PC-3 (cell line): ENCODE measurements around the gene TRPM2. TPM values are rescaled to one million over a fixed set of nuclear protein-coding genes. Genes with fewer than 3 reads are reported as not detected.
A peak's percentile ranks its signal among the peaks of the same experiment; 100 is the strongest.

Experiments used
- ATAC-seq: fragments of 200-7000 bp; cut with Tn5 transposase; 2 replicates; pipeline ENCODE4 v1.9.1; 2020; ENCODE audit warnings: mild to moderate bottlenecking, moderate library complexity
- BruUV-seq: library from RNA; stranded (reverse); fragments of 400-500 nt; replicated peaks from 2 replicates; lab custom pipeline; 2021; lab: Mats Ljungman, UMichigan
- CTCF ChIA-PET: fragments of 300-600 bp; sonication (Branson Sonifier 250); formaldehyde crosslinking; loops from one replicate; lab custom pipeline; 2022; ENCODE audit warnings: antibody characterized with exemption; lab: Charles Lee
- POLR2A ChIA-PET: fragments of 300-600 bp; sonication (Branson Sonifier 250); formaldehyde crosslinking; loops from one replicate; lab custom pipeline; 2022; ENCODE audit warnings: antibody characterized with exemption; ENCODE audit not compliant: unreplicated experiment; lab: Charles Lee
- DNase-seq: peaks from one replicate; pipeline ENCODE4 v3.0.0-alpha.2; 2015
- H2AFZ ChIP-seq: fragments of 300-600 bp; sonication (generic); 2 replicates; pipeline ENCODE4 v1.6.0; 2016; ENCODE audit warnings: antibody characterized with exemption, low read length
- H3F3A ChIP-seq: fragments of 300-600 bp; sonication (generic); one replicate; pipeline ENCODE4 v1.6.0; 2017; ENCODE audit warnings: antibody characterized with exemption, low read length, control low read depth, mild to moderate bottlenecking; ENCODE audit not compliant: unreplicated experiment
- H3K27ac ChIP-seq: fragments of 300-600 bp; sonication (generic); 2 replicates; pipeline ENCODE4 v1.5.1; 2016; ENCODE audit warnings: mild to moderate bottlenecking, low read length
- H3K27me3 ChIP-seq: fragments of 300-600 bp; sonication (generic); 2 replicates; pipeline ENCODE4 v1.6.1; 2016; ENCODE audit warnings: low read length, mixed read lengths
- H3K36me3 ChIP-seq: fragments of 300-600 bp; sonication (generic); 2 replicates; pipeline ENCODE4 v1.6.1; 2016; ENCODE audit warnings: low read depth, mixed run types, low read length, mixed read lengths
- H3K4me1 ChIP-seq: fragments of 300-600 bp; sonication (generic); 2 replicates; pipeline ENCODE4 v1.5.1; 2016; ENCODE audit warnings: low read length; ENCODE audit not compliant: insufficient read depth
- H3K4me2 ChIP-seq: fragments of 300-600 bp; sonication (generic); 2 replicates; pipeline ENCODE4 v1.6.0; 2016; ENCODE audit warnings: low read length
- H3K4me3 ChIP-seq: fragments of 300-600 bp; sonication (generic); 2 replicates; pipeline ENCODE4 v1.5.1; 2016; ENCODE audit warnings: mild to moderate bottlenecking, low read length, mixed read lengths
- H3K79me2 ChIP-seq: fragments of 300-600 bp; sonication (generic); 2 replicates; pipeline ENCODE4 v1.6.1; 2017; ENCODE audit warnings: low read length, mixed read lengths
- H3K9ac ChIP-seq: fragments of 300-600 bp; sonication (generic); 2 replicates; pipeline ENCODE4 v1.6.0; 2016; ENCODE audit warnings: mild to moderate bottlenecking, low read length
- H3K9me2 ChIP-seq: fragments of 300-600 bp; sonication (generic); replicated peaks from 2 replicates; pipeline ENCODE4 v1.6.1; 2016; ENCODE audit warnings: mixed run types, low read length, mixed read lengths
- H3K9me3 ChIP-seq: fragments of 300-600 bp; sonication (generic); 2 replicates; pipeline ENCODE4 v1.6.1; 2016; ENCODE audit warnings: low read length, mixed read lengths
- H4K20me1 ChIP-seq: fragments of 300-600 bp; sonication (generic); 2 replicates; pipeline ENCODE4 v1.6.1; 2016; ENCODE audit warnings: low read length, mixed read lengths
- EZH2 ChIP-seq: fragments of 300-600 bp; sonication (generic); IDR thresholded peaks from one replicate; pipeline ENCODE4 v1.6.1; 2017; ENCODE audit warnings: antibody characterized with exemption, mild to moderate bottlenecking, low read length; ENCODE audit not compliant: unreplicated experiment
- EZH2phosphoT487 ChIP-seq: fragments of 300-600 bp; sonication (generic); IDR thresholded peaks from 2 replicates; pipeline ENCODE4 v1.6.1; 2018; ENCODE audit warnings: mild to moderate bottlenecking, antibody characterized with exemption, low read length, borderline replicate concordance
- intact Hi-C: fragments of 100-400 bp; cut with micrococcal nuclease; formaldehyde crosslinking; loops from 2 replicates; pipeline ENCODE4 v1.9.0; 2023
- total RNA-seq: library from RNA; depleted of rRNA; stranded (reverse); fragments of >200 nt; gene quantifications from 2 replicates; pipeline ENCODE4 v1.2.3, GENCODE V29; 2014
- TF ChIP-seq, protein P1 (sequence below): fragments of 300-600 bp; sonication (generic); conservative IDR thresholded peaks from 2 replicates; pipeline ENCODE4 v1.5.1; 2017; ENCODE audit warnings: antibody characterized with exemption, low read depth, mild to moderate bottlenecking, low read length

Gene TRPM2
- total RNA-seq, 1 experiment from 2014 or later, result 50.0 TPM

DNA sequence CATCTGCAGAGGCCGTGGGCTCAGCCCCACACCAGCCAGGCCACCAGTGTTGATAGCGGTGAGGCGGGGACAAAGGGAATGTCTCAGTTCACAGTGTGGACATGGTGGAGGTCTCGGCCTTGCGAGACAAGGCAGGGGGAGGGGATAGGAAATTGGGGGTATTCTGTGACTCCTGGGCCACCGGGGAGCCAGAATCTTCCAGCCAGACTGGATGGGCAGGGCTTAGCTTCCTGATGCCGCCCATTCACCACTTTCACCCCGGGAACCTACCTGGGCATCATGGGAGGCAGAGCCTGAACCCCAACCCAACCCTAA, 107.0 kb downstream of the TRPM2 start:
- Histone ChIP-seq H3K9me3 (no peaks in the 10 kb centered on the region), H3K4me2 (no peak overlapping the region), H3K36me3 (no peaks in the 10 kb centered on the region), H3K9ac (no peak overlapping the region), H3F3A (no peaks in the 10 kb centered on the region), H3K27me3 (no peaks in the 10 kb centered on the region), H4K20me1 (no peaks in the 10 kb centered on the region), H2AFZ (no peak overlapping the region), H3K4me1 (no peaks in the 10 kb centered on the region), H3K79me2 (no peaks in the 10 kb centered on the region), H3K27ac (no peak overlapping the region), H3K9me2 (no peaks in the 10 kb centered on the region), H3K4me3 (no peak overlapping the region)
- ChIA-PET POLR2A (no interaction called here), CTCF (no interaction called here)
- TF ChIP-seq EZH2 (no peak), EZH2phosphoT487 (no peak)
- TF ChIP-seq, protein P1, sequence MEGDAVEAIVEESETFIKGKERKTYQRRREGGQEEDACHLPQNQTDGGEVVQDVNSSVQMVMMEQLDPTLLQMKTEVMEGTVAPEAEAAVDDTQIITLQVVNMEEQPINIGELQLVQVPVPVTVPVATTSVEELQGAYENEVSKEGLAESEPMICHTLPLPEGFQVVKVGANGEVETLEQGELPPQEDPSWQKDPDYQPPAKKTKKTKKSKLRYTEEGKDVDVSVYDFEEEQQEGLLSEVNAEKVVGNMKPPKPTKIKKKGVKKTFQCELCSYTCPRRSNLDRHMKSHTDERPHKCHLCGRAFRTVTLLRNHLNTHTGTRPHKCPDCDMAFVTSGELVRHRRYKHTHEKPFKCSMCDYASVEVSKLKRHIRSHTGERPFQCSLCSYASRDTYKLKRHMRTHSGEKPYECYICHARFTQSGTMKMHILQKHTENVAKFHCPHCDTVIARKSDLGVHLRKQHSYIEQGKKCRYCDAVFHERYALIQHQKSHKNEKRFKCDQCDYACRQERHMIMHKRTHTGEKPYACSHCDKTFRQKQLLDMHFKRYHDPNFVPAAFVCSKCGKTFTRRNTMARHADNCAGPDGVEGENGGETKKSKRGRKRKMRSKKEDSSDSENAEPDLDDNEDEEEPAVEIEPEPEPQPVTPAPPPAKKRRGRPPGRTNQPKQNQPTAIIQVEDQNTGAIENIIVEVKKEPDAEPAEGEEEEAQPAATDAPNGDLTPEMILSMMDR, result no peak
- DNase-seq (no peak), ATAC-seq (no peak)
- intact Hi-C loops, result no loop called here
- no TSS peak for BruUV-seq

DNA sequence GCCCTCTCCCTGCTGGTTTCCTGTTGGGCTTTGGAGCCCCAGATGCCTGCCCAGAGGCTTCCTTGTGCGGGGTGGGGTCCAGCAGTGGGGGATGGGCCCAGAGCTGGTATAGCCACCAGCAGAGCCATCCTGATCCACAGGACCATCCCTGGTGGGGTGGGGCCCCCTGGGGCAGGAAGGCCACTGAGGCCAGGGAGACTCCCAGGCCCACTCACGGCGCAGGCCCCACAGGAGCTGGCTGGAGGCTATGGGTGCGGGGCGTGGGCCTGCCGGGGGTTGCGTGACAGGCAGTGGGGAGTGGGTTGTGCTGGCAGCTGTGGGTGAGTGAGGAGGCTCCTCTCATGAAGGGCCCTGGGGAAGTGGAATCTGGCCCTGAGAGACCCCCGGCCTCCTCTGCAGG, 107.6 kb downstream of the TRPM2 start:
- ATAC-seq (no peak), DNase-seq (no peak)
- no peak overlapping the region for H3K27ac ChIP-seq
- H3K9me2 ChIP-seq, result no peaks in the 10 kb centered on the region
- CTCF ChIA-PET, result interaction anchor here (1.0 kb wide), 1 partner anchor 333 kb away, joined by 3 read pairs; no protein-coding TSS in a partner anchor
- no peak overlapping the region for H2AFZ ChIP-seq
- TF ChIP-seq, protein P1, result no peak
- no peak for TF ChIP-seq EZH2
- no peak for TF ChIP-seq EZH2phosphoT487
- H3K4me1 ChIP-seq, result no peaks in the 10 kb centered on the region
- BruUV-seq, result no TSS peak
- no peaks in the 10 kb centered on the region for H4K20me1 ChIP-seq
- no peak overlapping the region for H3K4me2 ChIP-seq
- no peak overlapping the region for H3K9ac ChIP-seq
- no peaks in the 10 kb centered on the region for H3K36me3 ChIP-seq
- H3K27me3 ChIP-seq, result no peaks in the 10 kb centered on the region
- no peak overlapping the region for H3K4me3 ChIP-seq
- intact Hi-C loops, result no loop called here
- no peaks in the 10 kb centered on the region for H3F3A ChIP-seq
- no peaks in the 10 kb centered on the region for H3K79me2 ChIP-seq
- POLR2A ChIA-PET, result no interaction called here
- H3K9me3 ChIP-seq, result no peaks in the 10 kb centered on the region

DNA sequence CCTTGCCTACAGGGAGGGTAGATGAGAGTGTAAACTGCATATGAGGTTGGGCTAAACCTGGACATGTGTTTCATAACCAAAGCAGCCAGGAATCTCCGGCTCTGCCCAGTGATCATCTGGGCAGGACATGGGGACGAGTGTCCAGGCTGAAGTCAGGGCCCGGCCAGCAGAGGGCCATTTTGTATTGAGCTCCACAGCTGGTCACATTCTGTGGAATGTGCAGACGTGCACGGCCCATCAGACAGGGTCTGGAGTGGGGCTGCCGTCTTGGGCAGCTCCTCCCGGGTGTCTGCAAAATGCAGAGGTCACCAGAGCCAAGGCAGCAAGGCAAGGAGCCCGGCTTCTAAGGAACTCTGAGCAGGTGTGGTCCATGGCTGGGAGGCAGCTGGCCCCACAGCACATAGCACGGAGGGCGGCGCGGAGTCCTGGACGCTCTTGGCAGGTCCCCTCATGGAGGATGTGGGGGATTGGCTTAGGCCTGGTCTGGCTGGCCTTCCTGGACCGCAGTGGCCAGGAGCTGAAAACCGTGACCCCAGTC, 108.1 kb downstream of the TRPM2 start:
- BruUV-seq, result no TSS peak
- no peak overlapping the region for H3K9ac ChIP-seq
- TF ChIP-seq, protein P1, result peak; percentile 27; the same call in 1 of the 2 replicates
- TF ChIP-seq EZH2, result no peak
- no peak overlapping the region for H2AFZ ChIP-seq
- no peak overlapping the region for H3K27ac ChIP-seq
- H3K9me3 ChIP-seq, result no peaks in the 10 kb centered on the region
- H3K79me2 ChIP-seq, result no peaks in the 10 kb centered on the region
- H3K36me3 ChIP-seq, result no peaks in the 10 kb centered on the region
- no peaks in the 10 kb centered on the region for H4K20me1 ChIP-seq
- no peak overlapping the region for H3K4me3 ChIP-seq
- DNase-seq, result no peak
- no peak overlapping the region for H3K4me2 ChIP-seq
- intact Hi-C loops, result no loop called here
- ATAC-seq, result peak; percentile 54; the same call in 1 of the 2 replicates
- ChIA-PET CTCF (interaction anchor here (1.0 kb wide), 1 partner anchor 332 kb away, joined by 3 read pairs; no protein-coding TSS in a partner anchor), POLR2A (no interaction called here)
- H3K9me2 ChIP-seq, result no peaks in the 10 kb centered on the region
- H3F3A ChIP-seq, result no peaks in the 10 kb centered on the region
- no peaks in the 10 kb centered on the region for H3K4me1 ChIP-seq
- no peaks in the 10 kb centered on the region for H3K27me3 ChIP-seq
